ENCODE measurements around the gene ATP5PB.

The ATP5PB gene

DNA sequence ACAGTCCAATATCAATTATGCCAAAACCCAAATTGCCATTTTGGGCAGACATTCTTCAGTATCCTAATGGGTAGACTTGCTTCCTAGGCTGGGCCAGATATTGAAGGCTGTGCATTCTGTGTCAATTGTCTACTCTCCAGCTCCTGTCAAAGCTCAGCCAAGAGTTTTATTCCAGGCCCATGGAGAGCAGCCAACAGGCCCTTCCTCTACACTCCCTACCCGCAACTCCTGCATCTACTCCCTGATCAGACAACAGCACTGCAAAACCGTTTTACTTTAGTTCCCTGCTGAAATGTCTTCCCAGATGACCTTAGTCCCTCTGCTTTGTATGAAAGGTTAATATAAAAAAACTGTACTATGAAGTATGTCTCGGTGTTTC, 60.7 kb downstream of the ATP5PB start:
- no peak for DNase-seq

DNA sequence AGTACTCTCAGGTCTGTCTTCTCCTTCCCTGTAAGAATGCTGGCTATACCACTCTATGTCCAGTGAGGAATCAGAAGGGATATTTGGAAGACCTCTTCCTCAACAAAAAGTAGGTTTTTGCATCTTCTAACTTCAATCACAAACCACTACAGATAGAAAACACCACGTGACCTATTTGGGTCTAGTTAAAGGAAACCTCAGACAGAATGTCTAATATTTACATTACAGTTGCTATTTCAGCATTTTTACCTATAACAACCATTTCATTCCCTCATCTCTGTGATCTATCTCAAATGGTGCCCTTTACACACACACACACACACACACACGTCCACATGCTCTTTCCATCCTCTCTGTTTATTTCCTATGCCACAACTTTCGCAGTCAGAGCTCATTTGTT, 62.1 kb downstream of the ATP5PB start:
- no peak for DNase-seq
